K562 (cell line): ENCODE measurements around the gene NEUROG1. TPM values are rescaled to one million over a fixed set of nuclear protein-coding genes. Genes with fewer than 3 reads are reported as not detected.

Experiments used
- ATAC-seq: fragments of 200-7000 bp; cut with Tn5 transposase; 3 replicates; pipeline ENCODE4 v1.9.1; 2020; ENCODE audit warnings: moderate library complexity
- BruUV-seq: library from RNA; stranded (reverse); fragments of 400-500 nt; replicated peaks from 2 replicates; lab custom pipeline; 2021; lab: Mats Ljungman, UMichigan
- CTCF ChIA-PET: fragments of 300-600 bp; formaldehyde crosslinking; extraction: SDS; loops from one replicate; lab custom pipeline; 2021; ENCODE audit warnings: low intra/inter-chr PET ratio; lab: Yijun Ruan, JAX
- POLR2A ChIA-PET: fragments of 300-600, 350-650 bp; sonication (Branson Sonifier 250); formaldehyde crosslinking; extraction: SDS; loops from one replicate; lab custom pipeline; 2021; ENCODE audit warnings: antibody characterized with exemption, inconsistent platforms; lab: Yijun Ruan, JAX
- DNase-seq, 4 experiments: peaks; one replicate each; pipeline versions ENCODE4 v3.0.0 to v3.0.0-alpha.2; 2011 to 2018; ENCODE audit warnings: low spot score in 3 of 4, mixed read lengths in 3 of 4; ENCODE audit errors: extremely low read depth in 1 of 4
- FAIRE-seq: peaks from 2 replicates; lab custom pipeline; 2011; peaks lifted over from hg19 to GRCh38; lab: Jason Lieb, UNC
- H2AFZ ChIP-seq: 2 replicates; pipeline ENCODE4 v1.6.0; 2011; ENCODE audit warnings: low read depth, low read length, control low read depth, inconsistent platforms
- H3K27ac ChIP-seq: fragments of 200-600 bp; 3 replicates; pipeline ENCODE4 v1.8.0; 2011; ENCODE audit warnings: low read depth, mild to moderate bottlenecking, control low read depth, inconsistent platforms, low read length, moderate library complexity, mixed read lengths; ENCODE audit errors: extremely low read depth
- H3K27me3 ChIP-seq, 2 experiments: fragments of 300-600 bp in 1 of 2; 2 replicates in 1 of 2; 3 replicates in 1 of 2; pipeline versions ENCODE4 v1.6.0 to v1.8.0; 2011; ENCODE audit warnings: inconsistent platforms in 2 of 2, low read length in 2 of 2, mild to moderate bottlenecking in 1 of 2, mixed read lengths in 1 of 2, moderate library complexity in 1 of 2; ENCODE audit not compliant: control insufficient read depth in 2 of 2, insufficient read depth in 2 of 2
- H3K36me3 ChIP-seq: fragments of 300-600 bp; 3 replicates; pipeline ENCODE4 v1.8.0; 2011; ENCODE audit warnings: mild to moderate bottlenecking, low read length, inconsistent platforms; ENCODE audit not compliant: control insufficient read depth, insufficient read depth
- H3K4me1 ChIP-seq, 2 experiments: fragments of 200-600 bp in 1 of 2; replicated peaks in 1 of 2; 2 replicates in 1 of 2; 3 replicates in 1 of 2; pipeline versions ENCODE4 v1.5.1 to v1.8.0; 2011; ENCODE audit warnings: inconsistent platforms in 2 of 2, low read length in 2 of 2, mild to moderate bottlenecking in 1 of 2, mixed read lengths in 1 of 2, moderate library complexity in 1 of 2; ENCODE audit not compliant: control insufficient read depth in 2 of 2, insufficient read depth in 2 of 2
- H3K4me2 ChIP-seq: 2 replicates; pipeline ENCODE4 v1.6.1; 2011; ENCODE audit warnings: low read length, control low read depth, inconsistent platforms, mixed read lengths; ENCODE audit not compliant: insufficient read depth
- H3K4me3 ChIP-seq: fragments of 200-600 bp; sonication (generic), shearing (Covaris generic); 2 replicates; pipeline ENCODE4 v1.5.1; 2016; ENCODE audit warnings: control low read depth, inconsistent platforms
- H3K79me2 ChIP-seq: fragments of 200-600 bp; 3 replicates; pipeline ENCODE4 v1.8.0; 2011; ENCODE audit warnings: low read length, inconsistent platforms; ENCODE audit not compliant: control insufficient read depth, insufficient read depth
- H3K9ac ChIP-seq, 2 experiments: 2 replicates each; pipeline versions ENCODE4 v1.6.0 to v1.6.1; 2011; ENCODE audit warnings: low read depth in 2 of 2, low read length in 2 of 2, control low read depth in 1 of 2, inconsistent platforms in 1 of 2, mild to moderate bottlenecking in 1 of 2, mixed read lengths in 1 of 2; ENCODE audit not compliant: insufficient read depth in 1 of 2
- H3K9me1 ChIP-seq: one replicate; pipeline ENCODE4 v1.6.0; 2011; ENCODE audit warnings: inconsistent platforms, mild to moderate bottlenecking, low read length, moderate library complexity; ENCODE audit not compliant: control insufficient read depth, insufficient read depth
- H3K9me3 ChIP-seq: replicated peaks from 2 replicates; pipeline ENCODE4 v1.5.1; 2011; ENCODE audit warnings: low read depth, low read length, inconsistent platforms; ENCODE audit not compliant: control insufficient read depth, insufficient read depth
- H4K20me1 ChIP-seq: replicated peaks from 2 replicates; pipeline ENCODE4 v1.6.1; 2011; ENCODE audit warnings: low read length, inconsistent platforms, mixed read lengths; ENCODE audit not compliant: control insufficient read depth, insufficient read depth
- C11orf30 ChIP-seq: fragments of 450-650 bp; IDR thresholded peaks from 2 replicates; pipeline ENCODE4 v1.6.1; 2016; ENCODE audit warnings: low read depth, mild to moderate bottlenecking
- MAFF ChIP-seq: IDR thresholded peaks from 2 replicates; pipeline ENCODE4 v1.6.1; 2012; ENCODE audit warnings: low read length, improper control_type of control experiment
- MAFG ChIP-seq: fragments of 450-650 bp; conservative IDR thresholded peaks from 2 replicates; pipeline ENCODE4 v1.6.1; 2016; ENCODE audit warnings: missing genetic modification characterization, missing compliant biosample characterization
- MAFK ChIP-seq: IDR thresholded peaks from 2 replicates; pipeline ENCODE4 v1.6.1; 2011; ENCODE audit warnings: low read length, improper control_type of control experiment
- MTF1 ChIP-seq: fragments of 250-450 bp; sonication (Bioruptor Pico); IDR thresholded peaks from 2 replicates; pipeline ENCODE4 v1.9.0; 2021; ENCODE audit warnings: moderate library complexity, mild to moderate bottlenecking, inconsistent platforms, borderline replicate concordance
- OTX1 ChIP-seq: fragments of 450-650 bp; formaldehyde crosslinking; IDR thresholded peaks from 2 replicates; pipeline ENCODE4 v1.4.0; 2022; ENCODE audit warnings: mild to moderate bottlenecking
- ZNF316 ChIP-seq: fragments of 450-650 bp; IDR thresholded peaks from 2 replicates; pipeline ENCODE4 v1.6.1; 2016
- WGBS: fragments of 100-300 bp; shearing (Covaris generic); methylation state at CpG from one replicate; pipeline ENCODE4 v1.1.6; 2016; ENCODE audit warnings: low coverage, mixed read lengths; ENCODE audit not compliant: insufficient coverage; ENCODE audit errors: missing lambda C conversion rate; 5-methylcytosine and 5-hydroxymethylcytosine counted together
- in situ Hi-C: fragments of 300-500 bp; cut with MboI; formaldehyde crosslinking; loops from 4 replicates; pipeline ENCODE4 v1.15.0; 2018; ENCODE audit warnings: inconsistent platforms, mixed read lengths
- intact Hi-C: fragments of 100-400 bp; cut with micrococcal nuclease; formaldehyde crosslinking; loops from 2 replicates; pipeline ENCODE4 v1.14.2; 2022
- polyA plus RNA-seq, 8 experiments: library from polyadenylated mRNA; depleted of rRNA in 4 of 8; stranded (reverse) in 5 of 8; unstranded in 3 of 8; fragments of >200 nt; fragmentation: Nextera tagmentation in 2 of 8; fragmentation: Illumina TruSeq in 1 of 8; extraction: Ambion mirVana in 2 of 8; extraction: Trizol in 1 of 8; gene quantifications; 2 replicates each; pipeline versions ENCODE4 v1.2.1 to v1.2.3, GENCODE V29; 2011 to 2014; ENCODE audit warnings: inconsistent platforms in 1 of 8, missing spikeins in 1 of 8
- total RNA-seq, 7 experiments: library from RNA; depleted of rRNA in 6 of 7; stranded (reverse); fragments of >200 nt in 6 of 7; fragmentation: Illumina TruSeq in 2 of 7; extraction: Trizol in 2 of 7; gene quantifications; 2 replicates each; pipeline versions ENCODE4 v1.2.1 to v1.2.3, GENCODE V29; 2011 to 2021; ENCODE audit warnings: low replicate concordance in 1 of 7

Gene NEUROG1
- total and polyA plus RNA-seq, 9 of the 15 experiments (the other 6 are each of a cell fraction or from before 2014, with no cell fraction given): not detected

DNA sequence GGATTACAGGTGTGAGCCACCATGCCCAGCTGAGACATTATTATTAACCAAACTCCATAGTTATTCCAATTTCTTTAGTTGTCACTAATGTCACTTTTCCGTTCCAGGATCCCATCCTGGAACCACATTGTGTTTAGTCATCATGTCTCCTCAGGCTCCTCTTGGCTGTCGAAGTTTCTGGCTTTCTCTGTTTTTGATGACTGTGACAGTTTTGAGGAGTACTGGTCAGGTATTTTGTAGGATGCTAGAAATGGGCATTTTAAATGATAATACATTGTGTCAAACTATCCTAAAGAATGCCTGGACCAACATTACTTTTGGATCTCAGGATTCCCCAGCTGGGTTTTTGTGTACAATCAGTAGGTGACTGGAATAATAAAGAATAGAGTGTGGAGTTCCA lies 19.8 kb upstream of the NEUROG1 start:
- BruUV-seq: no TSS peak
- ChIA-PET CTCF (interaction anchor here (0.7 to 3.3 kb wide), 2 partner anchors 90 to 98 kb away, joined by 3 to 14 read pairs; no protein-coding TSS in a partner anchor), POLR2A (interaction anchor here (1.0 kb wide), 1 partner anchor 95 kb away, joined by 3 read pairs; no protein-coding TSS in a partner anchor)
- DNase-seq (no peak), FAIRE-seq (no peak), ATAC-seq (no peak)
- no peak overlapping the region for H3K4me2 ChIP-seq
- TF ChIP-seq C11orf30 (peak; percentile 42; the same call in 1 of the 2 replicates), MAFK (peak; percentile 54; the same call in 1 of the 2 replicates), MAFG (tag) (peak; percentile 51; the same call in 1 of the 2 replicates), MAFF (peak; percentile 70), ZNF316 (peak; percentile 70), OTX1 (no peak), MTF1 (CRISPR knock-in tag) (no peak)
- no peaks in the 10 kb centered on the region for H3K9me1 ChIP-seq
- H2AFZ ChIP-seq: no peak overlapping the region
- 8% methylated on average over 2 of the region's 2 CpGs for WGBS
- H3K4me1 ChIP-seq: peaks cover 0 to 3% of the 10 kb centered on the region in 2 experiments; a peak in 1 of 5 replicates
- no peaks in the 10 kb centered on the region for H3K9me3 ChIP-seq
- no peak overlapping the region for H3K9ac ChIP-seq
- H4K20me1 ChIP-seq: peaks cover 3% of the 10 kb centered on the region; the same call in 1 of the 2 replicates
- intact Hi-C loops: no loop called here
- H3K79me2 ChIP-seq: no peaks in the 10 kb centered on the region
- no peak overlapping the region for H3K27ac ChIP-seq
- in situ Hi-C loops: loop anchor here (5.0 kb wide), 1 partner anchor 277 kb away; the partner anchor contains the start of gene SLC25A48
- H3K4me3 ChIP-seq: no peak overlapping the region
- no peaks in the 10 kb centered on the region for H3K36me3 ChIP-seq
- H3K27me3 ChIP-seq: peaks cover 0 to 5% of the 10 kb centered on the region in 2 experiments; a peak in 1 of 5 replicates
